ENCODE results near the gene NFIB.

Gene NFIB

GRCh38 chr9:14139287-14139686 lies 174.7 kb downstream of the NFIB start:
- no peak for DNase-seq

- DNase-seq: no peak
Observed at GRCh38 chr9:14136646-14137370, 177.1 kb downstream of the NFIB start.

GRCh38 chr9:14136047-14136635 lies 177.8 kb downstream of the NFIB start:
- DNase-seq: no peak

GRCh38 chr9:14135421-14135820 lies 178.5 kb downstream of the NFIB start:
- DNase-seq: no peak

GRCh38 chr9:14133394-14133793 lies 180.5 kb downstream of the NFIB start:
- no peak for DNase-seq

GRCh38 chr9:14132775-14133174 lies 181.2 kb downstream of the NFIB start:
- no peak for DNase-seq

GRCh38 chr9:14131356-14132088 lies 182.4 kb downstream of the NFIB start:
- DNase-seq: no peak

GRCh38 chr9:14127656-14128055 lies 186.3 kb downstream of the NFIB start:
- no peak for DNase-seq

GRCh38 chr9:14119694-14120514 lies 194.0 kb downstream of the NFIB start:
- DNase-seq: no peak

- DNase-seq: no peak
Observed at GRCh38 chr9:14112226-14112625, 201.7 kb downstream of the NFIB start.

GRCh38 chr9:14111696-14112095 lies 202.2 kb downstream of the NFIB start:
- no peak for DNase-seq

- no peak for DNase-seq
Observed at GRCh38 chr9:14107977-14108376, 206.0 kb downstream of the NFIB start.

- DNase-seq: no peak
Observed at GRCh38 chr9:14107495-14107894, 206.4 kb downstream of the NFIB start.

- DNase-seq: no peak
Observed at GRCh38 chr9:14106699-14107098, 207.2 kb downstream of the NFIB start.

GRCh38 chr9:14104496-14104895 lies 209.4 kb downstream of the NFIB start:
- no peak for DNase-seq

GRCh38 chr9:14103115-14103514 lies 210.8 kb downstream of the NFIB start:
- no peak for DNase-seq

- no peak for DNase-seq
Observed at GRCh38 chr9:14099737-14100136, 214.2 kb downstream of the NFIB start.

- no peak for DNase-seq
Observed at GRCh38 chr9:14098486-14099180, 215.3 kb downstream of the NFIB start.

- no peak for DNase-seq
Observed at GRCh38 chr9:14097666-14098415, 216.1 kb downstream of the NFIB start.

GRCh38 chr9:14097215-14097614 lies 216.7 kb downstream of the NFIB start:
- DNase-seq: peak; percentile 15

- peak; percentile 75 for DNase-seq
Observed at GRCh38 chr9:14096258-14096922, 217.6 kb downstream of the NFIB start.

Data from retina (tissue), 1 donor.